Measurements from ENCODE around the gene VPS52. TPM values are rescaled to one million over a fixed set of nuclear protein-coding genes. Genes with fewer than 3 reads are reported as not detected.

VPS52 gene
- total RNA-seq, 1 experiment from 2014 or later = 47.1 TPM

- no peaks in the 10 kb centered on the region; the same call in 1 of the 2 replicates for H3K4me1 ChIP-seq (ENCODE audit: insufficient read depth, low read length)
- H2BK5ac ChIP-seq (ENCODE audit: insufficient read length, low read length) = no peak overlapping the region
- peaks cover 23% of the 10 kb centered on the region; the same call in 1 of the 2 replicates for H3K79me2 ChIP-seq (ENCODE audit: insufficient read depth, low read length)
- Mint-ChIP-seq H3K27me3 (ENCODE audit: low read depth) (no peaks in the 10 kb centered on the region; the same call in 1 of the 2 replicates), H3K27ac (peak overlapping the region; percentile 93 to 100 (median 100); a peak in 5 of 7 replicates), H3K4me1 (peaks cover 35 to 51% of the 10 kb centered on the region in 2 experiments), H3K36me3 (ENCODE audit: insufficient read depth in 1 of 3, low read depth in 3 of 3) (peaks cover 36 to 62% (median 60%) of the 10 kb centered on the region in 3 experiments), H3K4me3 (peak overlapping the region; percentile 89 to 94), H3K9me3 (no peaks in the 10 kb centered on the region; a peak in 1 of 5 replicates)
- H3K27ac ChIP-seq (ENCODE audit: insufficient read length, low read depth, low read length) = peak overlapping the region; percentile 59
- no peak overlapping the region for H2BK15ac ChIP-seq (ENCODE audit: low read depth, low read length)
- no peak overlapping the region for H4K8ac ChIP-seq (replicated peaks; ENCODE audit: insufficient read length, low read depth, low read length)
- H3K9ac ChIP-seq (ENCODE audit: extremely low read depth, insufficient read length, low read length) = peak overlapping the region; percentile 99
- no peaks in the 10 kb centered on the region for H3K9me3 ChIP-seq (ENCODE audit: control insufficient read depth, low read depth, low read length)
- H3K4me2 ChIP-seq (ENCODE audit: insufficient read depth, insufficient read length, low read length) = peak overlapping the region; percentile 86
- H3K18ac ChIP-seq (ENCODE audit: insufficient read length, low read depth, low read length) = no peak overlapping the region
- H2AK5ac ChIP-seq (ENCODE audit: insufficient read length, low read length) = no peak overlapping the region
- H2BK12ac ChIP-seq (ENCODE audit: insufficient read length, low read depth, low read length) = no peak overlapping the region
- no peak overlapping the region for H3K56ac ChIP-seq (ENCODE audit: insufficient read length, low read depth, low read length)
- WGBS (ENCODE audit: extremely low coverage, insufficient read length, low lambda C conversion rate) = no CpG with 5 or more reads among the region's 11 CpGs
- H3K14ac ChIP-seq (ENCODE audit: insufficient read depth, low read length) = no peak overlapping the region
- H3K23ac ChIP-seq (ENCODE audit: insufficient read length, low read depth, low read length) = no peak overlapping the region
- H4K5ac ChIP-seq (ENCODE audit: insufficient read length, low read depth, low read length) = no peak overlapping the region
- H3K23me2 ChIP-seq (ENCODE audit: insufficient read length, low read depth, low read length, poor library complexity, severe bottlenecking) = peaks cover 13% of the 10 kb centered on the region
- no peak overlapping the region for H2BK20ac ChIP-seq (ENCODE audit: low read depth, low read length, poor library complexity, severe bottlenecking)
- H3K79me1 ChIP-seq (ENCODE audit: insufficient read depth, low read depth, low read length, poor library complexity, severe bottlenecking) = no peaks in the 10 kb centered on the region
- no peak overlapping the region for H3K4ac ChIP-seq (ENCODE audit: low read depth, low read length)
- no peaks in the 10 kb centered on the region for H3K27me3 ChIP-seq (ENCODE audit: insufficient read depth, low read length)
- H4K20me1 ChIP-seq (ENCODE audit: control insufficient read depth, insufficient read depth, insufficient read length) = no peaks in the 10 kb centered on the region
- TF ChIP-seq CTCF (conservative IDR thresholded peaks at IDR 0.05) = no peak
- H4K91ac ChIP-seq (ENCODE audit: insufficient read length, low read depth, low read length) = no peak overlapping the region
- no peak for DNase-seq
- no peak overlapping the region for H2BK120ac ChIP-seq (ENCODE audit: low read depth, low read length, poor library complexity, severe bottlenecking)
- H2AFZ ChIP-seq (ENCODE audit: low read length) = no peak overlapping the region
- no peak overlapping the region for H3T11ph ChIP-seq (ENCODE audit: low read length)
Observed at GRCh38 chr6:33273129-33273923, 1.6 kb upstream of the VPS52 start.
